T-cell (primary cell): Measurements from ENCODE around the gene FBXO42. TPM values are rescaled to one million over a fixed set of nuclear protein-coding genes. Genes with fewer than 3 reads are reported as not detected.

ENCODE experiments used
- ATAC-seq, 4 experiments: fragments of 200-7000 bp in 3 of 4; fragments of 150-1000 bp in 1 of 4; cut with Tn5 transposase; replicated peaks in 1 of 4; 1 replicate in 3 of 4; 2 replicates in 1 of 4; pipeline ENCODE4 v1.10.0; 2021; ENCODE audit warnings: moderate library complexity in 3 of 4, mild to moderate bottlenecking in 2 of 4, moderate number of reproducible peaks in 1 of 4
- CTCF ChIA-PET, 2 donors: fragments of 300-600 bp; sonication (Branson Sonifier 250); formaldehyde crosslinking; loops; one replicate each; lab custom pipeline; 2022; ENCODE audit warnings: antibody characterized with exemption in 2 of 2; lab: Charles Lee
- POLR2A ChIA-PET, 2 donors: fragments of 300-600 bp; sonication (Branson Sonifier 250); formaldehyde crosslinking; loops; one replicate each; lab custom pipeline; 2022; ENCODE audit warnings: antibody characterized with exemption in 2 of 2; lab: Charles Lee
- DNase-seq, 35 experiments: peaks; one replicate each; pipeline versions ENCODE4 v3.0.0 to v3.0.0-alpha.2; 2013 to 2023
- H3K27ac ChIP-seq: one replicate; pipeline ENCODE4 v1.5.1; 2013; ENCODE audit warnings: low read length
- H3K27me3 ChIP-seq, 2 experiments: replicated peaks in 1 of 2; 1 replicate in 1 of 2; 2 replicates in 1 of 2; pipeline versions ENCODE4 v1.6.1 to v1.7.0; 2013; ENCODE audit warnings: low read length in 1 of 2, mixed read lengths in 1 of 2; ENCODE audit not compliant: control insufficient read depth in 2 of 2, insufficient read depth in 2 of 2; ENCODE audit errors: extremely low read depth in 1 of 2
- H3K36me3 ChIP-seq, 2 donors: 1 replicate in 1 of 2; 2 replicates in 1 of 2; pipeline versions ENCODE4 v1.6.1 to v1.7.0; 2013; ENCODE audit warnings: low read length in 1 of 2; ENCODE audit not compliant: control insufficient read depth in 2 of 2, insufficient read depth in 1 of 2; ENCODE audit errors: extremely low read depth in 1 of 2
- H3K4me1 ChIP-seq, 2 experiments: 1 replicate in 1 of 2; 2 replicates in 1 of 2; pipeline versions ENCODE4 v1.6.1 to v1.7.0; 2013; ENCODE audit warnings: low read length in 2 of 2, mixed read lengths in 1 of 2; ENCODE audit not compliant: insufficient read depth in 2 of 2, control insufficient read depth in 1 of 2; ENCODE audit errors: extremely low read depth in 1 of 2
- H3K4me3 ChIP-seq, 2 donors: 1 replicate in 1 of 2; 2 replicates in 1 of 2; pipeline versions ENCODE4 v1.5.1 to v1.7.0; 2013; ENCODE audit warnings: mild to moderate bottlenecking in 2 of 2, low read length in 1 of 2, moderate library complexity in 1 of 2; ENCODE audit not compliant: control insufficient read depth in 1 of 2; ENCODE audit errors: extremely low read depth in 1 of 2
- H3K9me3 ChIP-seq: 2 replicates; pipeline ENCODE4 v1.7.0; 2013
- H3K27ac Mint-ChIP-seq, 2 donors: one replicate each; pipeline ENCODE4 v1.8.0; 2020 to 2021; ENCODE audit warnings: mild to moderate bottlenecking in 2 of 2, mixed read lengths in 2 of 2
- H3K27me3 Mint-ChIP-seq, 2 donors: one replicate each; pipeline ENCODE4 v1.8.0; 2021 to 2022; ENCODE audit warnings: mixed read lengths in 2 of 2
- H3K36me3 Mint-ChIP-seq: one replicate; pipeline ENCODE4 v1.8.0; 2021; ENCODE audit warnings: mixed read lengths
- H3K4me1 Mint-ChIP-seq, 3 donors: one replicate each; pipeline ENCODE4 v1.8.0; 2020 to 2022; ENCODE audit warnings: mixed read lengths in 3 of 3, mild to moderate bottlenecking in 1 of 3
- H3K4me3 Mint-ChIP-seq, 3 donors: one replicate each; pipeline ENCODE4 v1.8.0; 2020 to 2022; ENCODE audit warnings: mild to moderate bottlenecking in 3 of 3, mixed read lengths in 3 of 3, moderate library complexity in 3 of 3
- H3K9me3 Mint-ChIP-seq, 3 donors: one replicate each; pipeline ENCODE4 v1.8.0; 2020 to 2022; ENCODE audit warnings: mixed read lengths in 3 of 3
- WGBS: methylation state at CpG from one replicate; pipeline ENCODE4 v1.1.5; 2013; ENCODE audit warnings: missing lambda C conversion rate; ENCODE audit not compliant: insufficient coverage; 5-methylcytosine and 5-hydroxymethylcytosine counted together
- total RNA-seq, 35 experiments: library from RNA in 6 of 35; stranded (reverse) in 6 of 35; fragments of 120-200 nt in 1 of 35; gene quantifications; one replicate each; pipeline versions ENCODE4 v1.2.1 to v1.2.4 and lab custom pipeline; 2013 to 2026

Gene FBXO42
- total RNA-seq, 5 donors from 2014 or later (not counting 1 experiment from before 2014, with no cell fraction given) = 20.6 to 23.4 (median 22.5) TPM

- ATAC-seq (no peak), DNase-seq (no peak)
- H3K27ac Mint-ChIP-seq = no peak overlapping the region
- H3K4me1 Mint-ChIP-seq = peaks cover 0 to 8% (median 5%) of the 10 kb centered on the region in 3 donors
- H3K27ac ChIP-seq = no peak overlapping the region
- ChIA-PET POLR2A (no interaction called here), CTCF (interaction anchor here in 1 of 2 donors (0.7 kb wide), 1 partner anchor 308 kb away, joined by 4 read pairs; no protein-coding TSS in a partner anchor)
- H3K36me3 ChIP-seq = peaks cover 12 to 42% of the 10 kb centered on the region in 2 donors
- H3K27me3 Mint-ChIP-seq = no peaks in the 10 kb centered on the region
- no peaks in the 10 kb centered on the region for H3K9me3 ChIP-seq
- WGBS = no CpG with 5 or more reads among the region's 3 CpGs
- no peaks in the 10 kb centered on the region for H3K27me3 ChIP-seq
- no peaks in the 10 kb centered on the region for H3K9me3 Mint-ChIP-seq
- no peak overlapping the region for H3K4me3 ChIP-seq
- no peaks in the 10 kb centered on the region for H3K4me1 ChIP-seq
- no peak overlapping the region for H3K4me3 Mint-ChIP-seq
- peaks cover 29% of the 10 kb centered on the region for H3K36me3 Mint-ChIP-seq
Measured at GRCh38 chr1:16289959-16290358, 62.3 kb downstream of the FBXO42 start.

- H3K9me3 ChIP-seq = no peaks in the 10 kb centered on the region
- Mint-ChIP-seq H3K36me3 (peaks cover 21% of the 10 kb centered on the region), H3K9me3 (no peaks in the 10 kb centered on the region), H3K4me3 (no peak overlapping the region), H3K27me3 (no peaks in the 10 kb centered on the region), H3K4me1 (peaks cover 2 to 15% (median 8%) of the 10 kb centered on the region in 3 donors), H3K27ac (no peak overlapping the region)
- ChIA-PET CTCF (no interaction called here), POLR2A (no interaction called here)
- H3K27ac ChIP-seq = no peak overlapping the region
- H3K4me1 ChIP-seq = no peaks in the 10 kb centered on the region
- no peak overlapping the region for H3K4me3 ChIP-seq
- ATAC-seq (no peak), DNase-seq (no peak)
- H3K27me3 ChIP-seq = no peaks in the 10 kb centered on the region
- WGBS = 86% methylated on average over 1 of the region's 4 CpGs
- H3K36me3 ChIP-seq = peaks cover 9 to 27% of the 10 kb centered on the region in 2 donors
Measured at GRCh38 chr1:16286122-16286521, 66.2 kb downstream of the FBXO42 start.

- Histone ChIP-seq H3K4me3 (no peak overlapping the region), H3K9me3 (no peaks in the 10 kb centered on the region), H3K27me3 (no peaks in the 10 kb centered on the region), H3K4me1 (no peaks in the 10 kb centered on the region), H3K36me3 (peaks cover 4 to 18% of the 10 kb centered on the region in 2 donors), H3K27ac (no peak overlapping the region)
- CTCF ChIA-PET = no interaction called here
- H3K27ac Mint-ChIP-seq = no peak overlapping the region
- 100% methylated on average over 1 of the region's 2 CpGs for WGBS
- no peaks in the 10 kb centered on the region for H3K9me3 Mint-ChIP-seq
- DNase-seq (no peak), ATAC-seq (no peak)
- POLR2A ChIA-PET = interaction anchor here in 1 of 2 donors (0.6 to 1.1 kb wide), 2 partner anchors 19 to 1849 kb away, joined by 3 to 4 read pairs; no protein-coding TSS in a partner anchor
- no peaks in the 10 kb centered on the region for H3K27me3 Mint-ChIP-seq
- H3K4me1 Mint-ChIP-seq = peaks cover 3 to 15% (median 7%) of the 10 kb centered on the region in 3 donors
- H3K36me3 Mint-ChIP-seq = peaks cover 8% of the 10 kb centered on the region
- H3K4me3 Mint-ChIP-seq = no peak overlapping the region
Measured at GRCh38 chr1:16281765-16282164, 70.5 kb downstream of the FBXO42 start.

- no peak overlapping the region for H3K4me3 Mint-ChIP-seq
- H3K36me3 ChIP-seq = peaks cover 0 to 9% of the 10 kb centered on the region in 2 donors
- no CpG with 5 or more reads among the region's 2 CpGs for WGBS
- H3K4me1 ChIP-seq = no peaks in the 10 kb centered on the region
- ChIA-PET POLR2A (no interaction called here), CTCF (interaction anchor here in 1 of 2 donors (0.5 kb wide), 1 partner anchor 48 kb away, joined by 8 read pairs; no protein-coding TSS in a partner anchor)
- H3K36me3 Mint-ChIP-seq = peaks cover 8% of the 10 kb centered on the region
- H3K4me3 ChIP-seq = no peak overlapping the region
- ATAC-seq = no peak
- H3K27me3 Mint-ChIP-seq = no peaks in the 10 kb centered on the region
- DNase-seq = no peak
- H3K4me1 Mint-ChIP-seq = peaks cover 4 to 28% (median 14%) of the 10 kb centered on the region in 3 donors
- H3K9me3 Mint-ChIP-seq = no peaks in the 10 kb centered on the region
- H3K27ac ChIP-seq = no peak overlapping the region
- peak overlapping the region in 1 of 2 donors; percentile 18 for H3K27ac Mint-ChIP-seq
- no peaks in the 10 kb centered on the region for H3K27me3 ChIP-seq
- H3K9me3 ChIP-seq = no peaks in the 10 kb centered on the region
Measured at GRCh38 chr1:16279186-16279585, 73.1 kb downstream of the FBXO42 start.

GRCh38 chr1:16276302-16277030 is 75.8 kb downstream of the FBXO42 start:
- H3K27ac ChIP-seq = no peak overlapping the region
- Mint-ChIP-seq H3K27ac (no peak overlapping the region), H3K36me3 (peaks cover 3% of the 10 kb centered on the region), H3K4me1 (peaks cover 6 to 42% (median 20%) of the 10 kb centered on the region in 3 donors), H3K4me3 (no peak overlapping the region), H3K27me3 (no peaks in the 10 kb centered on the region), H3K9me3 (no peaks in the 10 kb centered on the region)
- ATAC-seq (no peak), DNase-seq (no peak)
- H3K36me3 ChIP-seq = peaks cover 0 to 6% of the 10 kb centered on the region in 2 donors
- H3K9me3 ChIP-seq = no peaks in the 10 kb centered on the region
- no peaks in the 10 kb centered on the region for H3K27me3 ChIP-seq
- no CpG with 5 or more reads among the region's 6 CpGs for WGBS
- ChIA-PET POLR2A (no interaction called here), CTCF (no interaction called here)
- H3K4me1 ChIP-seq = no peaks in the 10 kb centered on the region
- H3K4me3 ChIP-seq = no peak overlapping the region

DNA sequence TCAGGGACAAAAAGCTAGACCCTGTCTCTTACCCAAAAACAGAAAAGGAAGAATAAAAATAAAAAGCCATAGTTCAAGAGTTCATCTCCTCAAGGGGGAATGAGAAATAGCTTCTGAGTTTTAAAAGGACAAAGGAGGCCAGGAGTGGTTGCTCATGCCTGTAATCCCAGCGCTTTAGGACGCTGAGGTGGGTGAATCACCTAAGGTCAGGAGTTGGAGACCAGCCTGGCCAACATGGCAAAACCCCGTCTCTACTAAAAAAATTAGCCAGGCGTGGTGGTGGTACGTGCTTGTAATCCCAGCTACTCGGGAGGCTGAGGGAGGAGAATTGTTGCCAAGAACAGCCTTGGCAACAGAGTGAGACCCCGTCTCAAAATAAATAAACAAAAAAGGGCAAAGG is 76.7 kb downstream of the FBXO42 start:
- Histone ChIP-seq H3K4me3 (no peak overlapping the region), H3K27ac (no peak overlapping the region), H3K4me1 (no peaks in the 10 kb centered on the region), H3K27me3 (no peaks in the 10 kb centered on the region), H3K9me3 (no peaks in the 10 kb centered on the region), H3K36me3 (peaks cover 0 to 6% of the 10 kb centered on the region in 2 donors)
- DNase-seq = no peak
- H3K9me3 Mint-ChIP-seq = no peaks in the 10 kb centered on the region
- no peak overlapping the region for H3K27ac Mint-ChIP-seq
- WGBS = 100% methylated on average over 3 of the region's 7 CpGs
- H3K4me3 Mint-ChIP-seq = no peak overlapping the region
- ChIA-PET POLR2A (no interaction called here), CTCF (no interaction called here)
- peaks cover 11 to 46% (median 24%) of the 10 kb centered on the region in 3 donors for H3K4me1 Mint-ChIP-seq
- no peak for ATAC-seq
- H3K27me3 Mint-ChIP-seq = no peaks in the 10 kb centered on the region
- peaks cover 7% of the 10 kb centered on the region for H3K36me3 Mint-ChIP-seq
